Naive thymus-derived CD4-positive, alpha-beta T cell (primary cell): ENCODE data around the gene PTPN18. TPM values are rescaled to one million over a fixed set of nuclear protein-coding genes. Genes with fewer than 3 reads are reported as not detected.

Experiments used
- polyA plus RNA-seq, 2 donors: library from polyadenylated mRNA; unstranded; fragments of 300-500 nt; fragmentation: Illumina TruSeq; gene quantifications; one replicate each; pipeline ENCODE4 v1.2.3, GENCODE V29; 2021
- total RNA-seq, 6 experiments: library from RNA in 5 of 6; stranded (reverse) in 5 of 6; gene quantifications; 1 replicate in 5 of 6; 2 replicates in 1 of 6; pipeline ENCODE4 v1.2.3 and lab custom pipeline; 2021 to 2026

Gene PTPN18
- total and polyA plus RNA-seq, 7 experiments from 2014 or later: 39.4 to 112 (median 44.2) TPM

Other genes with a start within 250 kb of the PTPN18 start
- gene POTEF, start 226.8 kb upstream of the PTPN18 start, total RNA-seq: not detected
- under 1 TPM in 1 of 2 donors, not detected in 1; 0.06 TPM for gene POTEF, start 226.8 kb upstream of the PTPN18 start, polyA plus RNA-seq
- 1 to 10 TPM in 1 of 5 experiments, under 1 TPM in 2, not detected in 2; 0.16 to 1.6 (median 0.73) TPM for gene CCDC74B, start 210.9 kb upstream of the PTPN18 start, total RNA-seq
- not detected for gene CCDC74B, start 210.9 kb upstream of the PTPN18 start, polyA plus RNA-seq
- 10 to 100 TPM; 52.5 to 82.9 (median 59.8) TPM for gene SMPD4, start 174.5 kb upstream of the PTPN18 start, total RNA-seq
- 10 to 100 TPM; 37.0 to 53.5 TPM for gene SMPD4, start 174.5 kb upstream of the PTPN18 start, polyA plus RNA-seq
- 100 to 1,000 TPM; 180 to 323 (median 227) TPM for gene MZT2B, start 173.8 kb upstream of the PTPN18 start, total RNA-seq
- 100 to 1,000 TPM; 206 to 233 TPM for gene MZT2B, start 173.8 kb upstream of the PTPN18 start, polyA plus RNA-seq
- not detected for gene TUBA3E, start 157.6 kb upstream of the PTPN18 start, total RNA-seq
- gene TUBA3E, start 157.6 kb upstream of the PTPN18 start, polyA plus RNA-seq: not detected
- gene IMP4, start 13.2 kb upstream of the PTPN18 start, total RNA-seq: 10 to 100 TPM; 69.9 to 88.5 (median 79.3) TPM
- gene IMP4, start 13.2 kb upstream of the PTPN18 start, polyA plus RNA-seq: 10 to 100 TPM; 76.3 to 82.7 TPM
- not detected for gene POTEI, start 153.3 kb downstream of the PTPN18 start, total RNA-seq
- gene POTEI, start 153.3 kb downstream of the PTPN18 start, polyA plus RNA-seq: not detected
- gene CFC1B, start 165.2 kb downstream of the PTPN18 start, total RNA-seq: not detected
- gene CFC1B, start 165.2 kb downstream of the PTPN18 start, polyA plus RNA-seq: not detected
- gene CFC1, start 243.5 kb downstream of the PTPN18 start, total RNA-seq: not detected
- gene CFC1, start 243.5 kb downstream of the PTPN18 start, polyA plus RNA-seq: not detected